Endothelial cell of umbilical vein (primary cell): ENCODE measurements around the gene LSM11.

ENCODE experiments used
- EZH2 ChIP-seq: IDR thresholded peaks from 2 replicates; pipeline ENCODE4 v1.6.1; 2012; ENCODE audit warnings: borderline replicate concordance, low read depth, mild to moderate bottlenecking, moderate library complexity, low read length, inconsistent platforms; ENCODE audit not compliant: severe bottlenecking
- POLR2A ChIP-seq: IDR thresholded peaks from 2 replicates; pipeline ENCODE4 v1.6.1; 2012; ENCODE audit warnings: low read depth, mild to moderate bottlenecking, control low read depth, low read length
- POLR2AphosphoS5 ChIP-seq: IDR thresholded peaks from 2 replicates; pipeline ENCODE4 v1.6.1; 2012; ENCODE audit warnings: low read depth, mild to moderate bottlenecking, control low read depth, low read length, moderate library complexity; ENCODE audit not compliant: insufficient read depth
- TF ChIP-seq, protein P1 (sequence below), 2 donors: IDR thresholded peaks; 1 replicate in 1 of 2; 2 replicates in 1 of 2; pipeline ENCODE4 v1.5.1; 2011; ENCODE audit warnings: low read length in 2 of 2, mild to moderate bottlenecking in 2 of 2, moderate library complexity in 2 of 2, control low read depth in 1 of 2, inconsistent platforms in 1 of 2, low read depth in 1 of 2; ENCODE audit not compliant: insufficient read depth in 1 of 2; ENCODE audit errors: extremely low read depth in 1 of 2

DNA sequence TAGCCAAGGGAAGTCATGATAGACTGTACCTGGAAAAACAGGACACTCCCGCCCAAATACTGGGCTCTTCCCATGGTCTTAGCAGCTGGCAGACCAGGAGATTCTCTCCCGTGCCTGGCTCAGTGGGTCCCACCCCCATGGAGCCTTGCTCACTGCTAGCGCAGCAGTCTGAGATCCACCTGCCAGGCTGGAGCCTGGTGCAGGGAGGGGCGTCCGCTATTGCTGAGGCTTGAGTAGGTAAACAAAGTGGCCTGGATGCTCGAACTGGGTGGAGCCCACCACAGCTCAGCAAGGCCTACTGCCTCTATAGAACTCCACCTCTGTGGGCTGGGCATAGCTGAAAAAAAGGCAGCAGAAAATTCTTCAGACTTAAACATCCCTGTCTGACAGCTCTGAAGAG is 22.4 kb upstream of the LSM11 start:
- no peak for TF ChIP-seq POLR2AphosphoS5
- TF ChIP-seq, protein P1, sequence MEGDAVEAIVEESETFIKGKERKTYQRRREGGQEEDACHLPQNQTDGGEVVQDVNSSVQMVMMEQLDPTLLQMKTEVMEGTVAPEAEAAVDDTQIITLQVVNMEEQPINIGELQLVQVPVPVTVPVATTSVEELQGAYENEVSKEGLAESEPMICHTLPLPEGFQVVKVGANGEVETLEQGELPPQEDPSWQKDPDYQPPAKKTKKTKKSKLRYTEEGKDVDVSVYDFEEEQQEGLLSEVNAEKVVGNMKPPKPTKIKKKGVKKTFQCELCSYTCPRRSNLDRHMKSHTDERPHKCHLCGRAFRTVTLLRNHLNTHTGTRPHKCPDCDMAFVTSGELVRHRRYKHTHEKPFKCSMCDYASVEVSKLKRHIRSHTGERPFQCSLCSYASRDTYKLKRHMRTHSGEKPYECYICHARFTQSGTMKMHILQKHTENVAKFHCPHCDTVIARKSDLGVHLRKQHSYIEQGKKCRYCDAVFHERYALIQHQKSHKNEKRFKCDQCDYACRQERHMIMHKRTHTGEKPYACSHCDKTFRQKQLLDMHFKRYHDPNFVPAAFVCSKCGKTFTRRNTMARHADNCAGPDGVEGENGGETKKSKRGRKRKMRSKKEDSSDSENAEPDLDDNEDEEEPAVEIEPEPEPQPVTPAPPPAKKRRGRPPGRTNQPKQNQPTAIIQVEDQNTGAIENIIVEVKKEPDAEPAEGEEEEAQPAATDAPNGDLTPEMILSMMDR (IDR thresholded peaks at IDR 0.05; ENCODE audit: extremely low read depth in 1 of 2, insufficient read depth in 1 of 2, low read depth in 1 of 2, low read length in 2 of 2), result no peak
- TF ChIP-seq POLR2A, result no peak
- no peak for TF ChIP-seq EZH2
